ENCODE measurements around the gene PLA2G2E. TPM values are rescaled to one million over a fixed set of nuclear protein-coding genes. Genes with fewer than 3 reads are reported as not detected.

The PLA2G2E gene
- total RNA-seq, 1 donor from 2014 or later, result not detected

- Histone ChIP-seq H3K9me3 (no peaks in the 10 kb centered on the region), H3K4me3 (no peak overlapping the region), H3K4me1 (no peaks in the 10 kb centered on the region), H3K27me3 (no peaks in the 10 kb centered on the region), H3K36me3 (no peaks in the 10 kb centered on the region), H3K27ac (no peak overlapping the region)
- no peak for DNase-seq (ENCODE audit: extremely low spot score in 2 of 2)
- intact Hi-C loops (cut with DNase I), result no loop called here
- TF ChIP-seq POLR2AphosphoS5 (IDR thresholded peaks at IDR 0.05; ENCODE audit: insufficient read depth in 1 of 2, low read depth in 1 of 2) (no peak), POLR2A (IDR thresholded peaks at IDR 0.05) (no peak), CTCF (IDR thresholded peaks at IDR 0.05) (no peak)
Observed at GRCh38 chr1:19964542-19964941, 41.1 kb upstream of the PLA2G2E start.

- H3K27me3 ChIP-seq, result no peaks in the 10 kb centered on the region
- TF ChIP-seq POLR2A (IDR thresholded peaks at IDR 0.05), result no peak
- no peak for TF ChIP-seq POLR2AphosphoS5 (IDR thresholded peaks at IDR 0.05; ENCODE audit: insufficient read depth in 1 of 2, low read depth in 1 of 2)
- no peak for TF ChIP-seq CTCF (IDR thresholded peaks at IDR 0.05)
- H3K9me3 ChIP-seq, result no peaks in the 10 kb centered on the region
- H3K36me3 ChIP-seq, result no peaks in the 10 kb centered on the region
- H3K27ac ChIP-seq, result no peak overlapping the region
- no peak for DNase-seq (ENCODE audit: extremely low spot score in 2 of 2)
- no peak overlapping the region for H3K4me3 ChIP-seq
- no peaks in the 10 kb centered on the region for H3K4me1 ChIP-seq
- intact Hi-C loops (cut with DNase I), result no loop called here
Observed at GRCh38 chr1:19963636-19964035, 40.2 kb upstream of the PLA2G2E start.

- Histone ChIP-seq H3K36me3 (no peaks in the 10 kb centered on the region), H3K27me3 (no peaks in the 10 kb centered on the region), H3K4me3 (no peak overlapping the region), H3K27ac (no peak overlapping the region), H3K9me3 (no peaks in the 10 kb centered on the region), H3K4me1 (no peaks in the 10 kb centered on the region)
- intact Hi-C loops (cut with DNase I), result no loop called here
- DNase-seq (ENCODE audit: extremely low spot score in 2 of 2), result no peak
- TF ChIP-seq CTCF (IDR thresholded peaks at IDR 0.05), result no peak
Observed at GRCh38 chr1:19960591-19960990, 37.2 kb upstream of the PLA2G2E start.

GRCh38 chr1:19957779-19958178 is 34.4 kb upstream of the PLA2G2E start:
- TF ChIP-seq POLR2AphosphoS5 (IDR thresholded peaks at IDR 0.05; ENCODE audit: insufficient read depth in 1 of 2, low read depth in 1 of 2) (no peak), CTCF (IDR thresholded peaks at IDR 0.05) (no peak), POLR2A (IDR thresholded peaks at IDR 0.05) (no peak)
- intact Hi-C loops (cut with DNase I), result no loop called here

GRCh38 chr1:19955534-19956170 is 32.2 kb upstream of the PLA2G2E start:
- Histone ChIP-seq H3K36me3 (no peaks in the 10 kb centered on the region), H3K27ac (no peak overlapping the region), H3K27me3 (no peaks in the 10 kb centered on the region), H3K9me3 (no peaks in the 10 kb centered on the region), H3K4me3 (no peak overlapping the region), H3K4me1 (no peaks in the 10 kb centered on the region)
- intact Hi-C loops (cut with DNase I), result no loop called here
- TF ChIP-seq CTCF (IDR thresholded peaks at IDR 0.05) (no peak), POLR2AphosphoS5 (IDR thresholded peaks at IDR 0.05; ENCODE audit: insufficient read depth in 1 of 2, low read depth in 1 of 2) (no peak), POLR2A (IDR thresholded peaks at IDR 0.05) (no peak)
- no peak for DNase-seq (ENCODE audit: extremely low spot score in 2 of 2)

More at GRCh38 chr1:19957779-19958178, 34.4 kb upstream of the PLA2G2E start:
- Histone ChIP-seq H3K4me1 (no peaks in the 10 kb centered on the region), H3K4me3 (no peak overlapping the region), H3K27me3 (no peaks in the 10 kb centered on the region), H3K27ac (no peak overlapping the region), H3K9me3 (no peaks in the 10 kb centered on the region), H3K36me3 (no peaks in the 10 kb centered on the region)
- DNase-seq (ENCODE audit: extremely low spot score in 2 of 2), result no peak
